ENCODE data around the gene TCP11X2.
"Not testable (repeated sequence)": the region's sequence is repeated elsewhere in the genome, so short reads cannot be mapped to it uniquely, and the experiment has no call there.

The TCP11X2 gene

DNA sequence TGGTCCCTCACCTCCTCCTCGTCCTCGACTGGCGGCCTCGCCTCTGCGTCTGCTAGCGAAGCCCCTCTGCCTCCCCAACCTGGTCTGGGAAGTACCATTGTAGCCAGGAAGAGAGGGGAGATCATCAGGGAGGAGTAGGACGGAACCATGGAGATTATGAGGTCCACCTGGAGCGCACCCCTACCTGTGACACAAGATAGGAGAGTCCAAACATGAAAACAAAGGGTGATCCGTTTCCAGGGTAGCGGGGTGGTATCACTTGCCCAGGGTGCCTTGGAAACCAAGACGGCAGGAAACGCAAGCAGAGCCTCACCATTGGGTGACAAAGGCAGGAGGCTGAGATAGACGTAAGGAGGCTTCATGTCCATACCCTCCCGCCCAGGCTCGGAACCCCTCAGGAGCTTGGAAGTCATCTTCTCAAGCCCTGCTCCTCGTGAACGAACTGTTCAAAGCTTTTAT, at the start of gene TCP11X2:
TCP11X2 (minus strand) TSS at position 51 of the 459 bp plus-strand sequence.
- DNase-seq = not testable (repeated sequence)

DNA sequence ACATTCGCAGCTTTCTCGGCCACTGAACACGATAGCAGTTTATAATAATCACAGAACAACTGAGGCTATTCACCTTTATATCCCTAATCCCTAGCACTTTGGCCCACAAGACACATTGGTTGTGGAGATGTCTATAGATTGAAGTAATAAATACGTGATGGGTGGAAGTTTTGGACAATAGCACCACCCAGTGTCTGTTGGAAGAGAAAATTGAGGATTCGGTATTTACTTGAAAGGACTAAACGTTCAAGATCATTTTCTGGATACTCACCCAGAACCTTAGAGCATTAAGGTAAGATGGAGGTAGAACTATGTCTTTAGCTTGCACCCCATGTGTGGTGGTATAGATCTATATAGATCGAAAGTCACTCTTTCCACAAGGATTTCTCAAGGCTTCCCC, 45.7 kb upstream of the TCP11X2 start:
- DNase-seq = no peak

DNA sequence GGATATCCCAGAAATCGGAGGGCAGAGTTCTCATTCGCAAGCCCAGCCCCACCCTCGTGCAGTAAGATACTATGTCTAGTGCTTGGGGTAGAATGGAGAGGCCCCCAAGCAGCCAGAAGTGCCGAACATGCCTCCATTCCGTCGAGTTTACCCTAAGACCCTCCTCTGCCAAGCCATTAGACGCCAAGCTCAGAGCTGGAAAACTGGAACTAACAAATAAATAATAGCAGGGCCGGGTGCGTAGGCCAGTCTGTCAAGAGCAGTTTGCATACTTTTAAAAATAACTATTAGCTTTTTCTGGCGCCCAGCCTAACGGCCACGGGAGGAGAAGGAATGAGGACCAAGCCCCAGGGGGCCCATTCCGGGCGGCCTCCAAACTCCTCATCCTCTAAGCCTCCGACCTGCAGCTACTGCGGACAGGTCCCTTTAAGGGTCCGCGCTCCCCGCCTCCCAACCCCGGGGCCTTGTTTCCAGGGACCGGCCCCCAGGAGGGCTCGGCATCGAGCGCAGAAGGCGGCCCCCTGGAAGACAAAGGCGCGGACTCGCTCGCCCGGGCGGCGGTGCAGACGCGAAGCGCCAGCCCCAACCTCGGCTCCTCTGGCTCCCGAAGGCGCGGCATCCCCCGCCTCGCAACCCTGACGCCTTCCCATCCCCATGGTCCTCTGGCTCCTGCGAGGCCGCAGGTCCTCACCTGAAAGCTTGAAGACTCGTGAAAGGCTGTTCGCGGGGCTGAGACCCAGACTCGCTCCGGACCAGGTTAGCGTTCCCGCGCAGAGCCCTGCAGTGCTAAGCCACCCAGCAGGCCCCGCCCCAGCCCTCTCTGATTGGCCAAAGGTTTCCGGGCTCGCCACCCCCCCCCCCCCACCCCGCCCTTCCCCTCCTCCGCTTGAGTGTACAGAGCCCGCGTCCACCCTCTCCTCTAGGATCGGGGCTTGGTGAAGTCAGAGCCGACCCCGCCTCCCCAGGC, 44.6 kb upstream of the TCP11X2 start, which contains the start of gene TMSB15A:
TMSB15A (minus strand) TSS at position 765 of the 967 bp plus-strand sequence.
- peak; percentile 50 for DNase-seq

DNA sequence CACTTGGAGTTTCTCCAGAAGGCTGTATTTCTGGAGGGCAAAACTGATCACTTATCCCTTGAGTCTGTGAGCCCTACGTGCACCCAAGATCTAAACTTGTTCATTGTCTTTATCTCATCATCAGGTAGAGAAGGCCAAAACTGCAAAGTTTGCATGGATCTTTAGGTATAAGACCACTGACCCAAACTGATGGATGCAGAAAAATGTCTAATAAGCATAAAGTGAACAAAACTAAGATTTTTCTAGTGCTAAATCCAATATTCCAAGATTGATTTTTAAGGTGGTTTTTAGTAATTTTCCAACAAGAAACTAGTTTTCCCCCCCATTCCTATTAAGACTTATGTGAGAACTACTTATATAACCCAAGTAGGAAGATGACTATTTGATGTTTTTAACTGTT, 42.9 kb upstream of the TCP11X2 start:
- no peak for DNase-seq

DNA sequence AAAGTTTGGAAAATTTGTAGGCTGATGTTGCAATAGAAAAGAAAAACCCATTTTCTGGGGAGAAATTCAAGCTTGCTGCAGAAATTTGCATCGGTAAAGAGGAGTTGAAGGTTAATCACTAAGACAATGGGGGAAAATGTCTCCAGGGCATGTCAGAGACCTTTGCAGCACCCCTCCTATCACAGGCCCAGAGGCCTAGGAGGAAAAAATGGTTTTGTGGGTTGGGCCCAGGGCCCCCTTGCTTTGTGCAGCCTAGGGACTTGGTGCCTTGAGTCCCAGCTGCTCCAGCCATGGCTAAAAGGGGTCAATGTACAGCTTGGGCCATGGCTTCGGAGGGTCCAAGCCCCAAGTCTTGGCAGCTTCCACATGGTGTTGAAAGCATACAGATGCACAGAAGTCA, 27.1 kb upstream of the TCP11X2 start:
- no peak for DNase-seq

DNA sequence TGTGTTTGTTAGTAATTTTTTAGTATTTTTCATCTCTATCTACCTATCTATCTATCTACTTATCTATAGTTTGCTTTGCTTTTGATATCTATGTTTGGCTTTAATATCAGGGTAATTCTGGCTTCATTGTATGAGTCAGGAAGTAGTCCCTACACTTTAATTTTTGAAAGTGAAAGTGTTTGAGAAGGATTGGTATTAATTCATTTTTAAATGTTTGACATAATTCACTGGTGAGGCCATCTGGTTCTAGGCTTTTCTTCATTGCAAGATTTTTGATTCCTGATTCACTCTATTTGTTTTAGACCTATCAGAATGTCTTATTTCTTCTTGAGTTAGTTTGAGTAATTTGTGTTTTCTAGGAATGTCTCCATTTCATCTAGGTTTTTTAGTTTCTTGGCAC, 20.2 kb upstream of the TCP11X2 start:
- no peak for DNase-seq

DNA sequence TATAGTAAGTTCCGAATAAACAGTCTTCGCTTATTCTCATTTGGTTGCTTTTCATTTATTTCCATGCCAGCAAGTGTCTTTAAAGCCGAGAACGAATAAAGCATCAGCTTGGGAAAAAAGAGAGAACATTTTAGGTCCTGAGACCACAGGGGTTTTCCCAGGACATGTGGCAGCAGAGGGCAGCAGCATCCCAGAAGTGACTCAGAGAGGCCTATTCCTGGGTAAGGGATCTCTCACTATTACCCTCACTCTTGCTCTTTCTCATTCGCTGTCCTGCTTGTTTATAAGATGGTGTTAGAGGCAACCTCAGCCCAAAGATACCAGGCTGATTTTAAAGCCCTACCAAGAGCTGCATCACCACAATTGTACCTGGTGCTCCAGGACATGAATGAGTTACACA, 7.2 kb upstream of the TCP11X2 start:
- DNase-seq = not testable (repeated sequence)

DNA sequence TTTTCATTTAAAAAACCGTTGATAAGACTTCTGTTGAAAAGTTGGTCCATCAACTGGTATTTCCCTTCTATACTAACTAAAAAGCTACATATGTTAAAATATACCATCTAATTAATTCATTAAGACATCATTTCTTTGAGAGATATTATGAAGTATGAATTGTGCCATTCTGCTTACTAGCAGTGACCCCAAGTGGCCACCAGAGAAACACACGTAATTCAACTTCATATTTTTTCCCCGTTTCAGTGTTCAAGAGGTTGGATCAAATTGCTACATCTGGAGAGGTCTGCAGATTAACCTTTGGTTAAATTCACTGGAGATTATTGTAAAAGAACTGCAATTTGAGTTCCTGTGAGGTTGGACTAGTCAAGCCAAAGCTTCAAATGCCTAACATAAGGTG, 1.4 kb downstream of the TCP11X2 start:
- DNase-seq = not testable (repeated sequence)

DNA sequence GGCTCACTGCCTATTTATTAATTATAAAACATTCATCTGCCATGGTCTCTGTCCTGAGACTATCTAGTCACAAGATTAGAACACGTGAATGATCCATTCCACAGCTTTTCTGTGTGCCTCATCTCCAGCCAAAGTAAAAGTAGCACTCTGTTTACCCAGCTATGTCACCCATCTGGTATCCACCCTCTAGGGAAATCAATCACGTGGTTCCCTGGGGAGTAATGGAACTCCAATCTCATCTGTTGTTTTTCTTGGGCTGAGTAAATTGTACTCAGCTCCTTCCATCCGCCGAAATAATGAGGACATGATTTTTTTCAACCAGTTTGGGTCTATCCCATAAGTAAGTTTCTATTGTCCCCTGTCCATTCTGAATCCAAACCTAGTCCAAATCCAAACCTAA, 13.0 kb downstream of the TCP11X2 start:
- DNase-seq = not testable (repeated sequence)

DNA sequence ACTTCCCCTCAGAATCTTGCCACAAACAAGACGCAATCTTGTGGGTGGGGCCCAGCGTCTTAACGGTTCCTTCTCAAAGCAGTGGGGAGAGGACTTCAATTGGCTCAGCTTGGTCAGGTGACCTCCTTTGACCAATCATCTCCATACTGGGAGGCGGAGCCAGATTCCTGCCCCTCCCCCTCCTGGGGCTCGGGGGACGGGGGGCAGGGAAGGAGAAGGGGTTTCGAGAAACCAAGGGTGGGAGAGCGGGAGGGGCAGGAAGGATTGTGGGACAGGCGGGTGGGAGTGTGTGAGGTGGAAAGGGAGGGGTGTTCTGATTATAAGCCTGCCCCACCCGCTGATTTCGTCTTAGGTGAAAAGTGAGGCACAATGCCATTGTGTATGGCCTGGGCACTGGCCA, 31.7 kb downstream of the TCP11X2 start, which contains the start of gene NXF2B:
NXF2B (minus strand) TSS at position 101 of the 400 bp plus-strand sequence. CDS start 59,972 bp downstream, outside the sequence.
- DNase-seq = not testable (repeated sequence)

DNA sequence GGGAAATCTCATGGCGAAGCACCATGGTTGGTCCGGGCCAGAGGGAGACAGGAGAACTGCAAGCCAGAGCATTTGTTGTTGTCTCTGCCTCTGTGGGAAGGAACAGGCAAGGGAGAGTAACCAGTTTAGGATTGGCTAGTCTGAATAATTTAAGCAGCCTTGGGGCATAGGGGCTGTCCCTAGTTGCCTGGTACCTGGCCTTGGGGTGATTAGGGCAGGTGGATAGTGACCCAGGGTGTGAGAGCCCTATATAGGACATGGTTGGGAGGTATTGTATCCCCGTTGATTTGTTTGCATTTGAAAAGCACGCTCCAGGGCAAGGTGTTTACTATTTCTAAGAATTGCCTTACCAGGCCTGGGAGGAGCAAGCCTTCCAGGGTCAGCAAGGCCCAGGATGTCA, 57.1 kb downstream of the TCP11X2 start:
- not testable (repeated sequence) for DNase-seq
